Activated CD8-positive, alpha-beta T cell treated with anti-CD3 and anti-CD28 coated beads for 36 hours (primary cell): ENCODE results near the gene RGS12. TPM values are rescaled to one million over a fixed set of nuclear protein-coding genes. Genes with fewer than 3 reads are reported as not detected.

ENCODE experiments used
- ATAC-seq: fragments of 200-7000 bp; cut with Tn5 transposase; one replicate; pipeline ENCODE4 v1.10.0; 2021; ENCODE audit warnings: mild to moderate bottlenecking, moderate library complexity
- CTCF ChIA-PET: fragments of 350-600 bp; sonication (Branson Sonifier 250); formaldehyde crosslinking; loops from one replicate; lab custom pipeline; 2021; ENCODE audit warnings: antibody characterized with exemption; lab: Charles Lee
- POLR2A ChIA-PET: fragments of 350-600 bp; sonication (Branson Sonifier 250); formaldehyde crosslinking; loops from one replicate; lab custom pipeline; 2021; ENCODE audit warnings: antibody characterized with exemption; lab: Charles Lee
- DNase-seq: peaks from one replicate; pipeline ENCODE4 v3.0.0-alpha.2; 2020
- H3K27ac Mint-ChIP-seq: one replicate; pipeline ENCODE4 v1.8.0; 2021; ENCODE audit warnings: mild to moderate bottlenecking, mixed read lengths
- H3K27me3 Mint-ChIP-seq: one replicate; pipeline ENCODE4 v1.8.0; 2021; ENCODE audit warnings: mixed read lengths
- H3K36me3 Mint-ChIP-seq: one replicate; pipeline ENCODE4 v1.8.0; 2021; ENCODE audit warnings: low read depth, mixed read lengths
- H3K4me1 Mint-ChIP-seq: one replicate; pipeline ENCODE4 v1.8.0; 2021; ENCODE audit warnings: low read depth, mixed read lengths
- H3K4me3 Mint-ChIP-seq: one replicate; pipeline ENCODE4 v1.8.0; 2021; ENCODE audit warnings: mild to moderate bottlenecking, moderate library complexity, mixed read lengths
- H3K9me3 Mint-ChIP-seq: one replicate; pipeline ENCODE4 v1.8.0; 2021; ENCODE audit warnings: mixed read lengths
- CTCF ChIP-seq: fragments of 200-600 bp; IDR thresholded peaks from one replicate; pipeline ENCODE4 v1.8.0; 2022; ENCODE audit warnings: antibody characterized with exemption, mild to moderate bottlenecking
- intact Hi-C: fragments of 100-400 bp; cut with micrococcal nuclease; formaldehyde crosslinking; loops from one replicate; pipeline ENCODE4 v1.10.0; 2022
- total RNA-seq, 2 experiments: library from RNA; stranded (reverse); gene quantifications; one replicate each; pipeline ENCODE4 v1.2.3, GENCODE V29; 2021

The RGS12 gene
- total RNA-seq, 2 experiments from 2014 or later, result 4.6 to 4.7 TPM

GRCh38 chr4:3295837-3296624, 3.2 kb downstream of the RGS12 start:
- no peak overlapping the region for H3K4me3 Mint-ChIP-seq
- POLR2A ChIA-PET, result no interaction called here
- peaks cover 7% of the 10 kb centered on the region for H3K9me3 Mint-ChIP-seq
- peaks cover 14% of the 10 kb centered on the region for H3K27me3 Mint-ChIP-seq
- H3K36me3 Mint-ChIP-seq, result no peaks in the 10 kb centered on the region
- no peak for TF ChIP-seq CTCF
- ATAC-seq, result no peak
- CTCF ChIA-PET, result interaction anchor here (2.2 kb wide), 1 partner anchor 8 kb away, joined by 7 read pairs; no protein-coding TSS in a partner anchor
- peaks cover 21% of the 10 kb centered on the region for H3K4me1 Mint-ChIP-seq
- intact Hi-C loops, result no loop called here
- no peak for DNase-seq
- no peak overlapping the region for H3K27ac Mint-ChIP-seq

- Mint-ChIP-seq H3K36me3 (no peaks in the 10 kb centered on the region), H3K27me3 (peaks cover 13% of the 10 kb centered on the region), H3K4me3 (no peak overlapping the region), H3K4me1 (peaks cover 24% of the 10 kb centered on the region), H3K27ac (no peak overlapping the region), H3K9me3 (peaks cover 7% of the 10 kb centered on the region)
- no peak for TF ChIP-seq CTCF
- CTCF ChIA-PET, result interaction anchor here (1.2 to 2.2 kb wide), 2 partner anchors 8 to 25 kb away, joined by 3 to 7 read pairs; no protein-coding TSS in a partner anchor
- DNase-seq, result no peak
- intact Hi-C loops, result no loop called here
- POLR2A ChIA-PET, result no interaction called here
- ATAC-seq, result no peak
These were observed 3.8 kb downstream of the RGS12 start for GRCh38 chr4:3296651-3297050.

- no peak overlapping the region for H3K4me3 Mint-ChIP-seq
- H3K27me3 Mint-ChIP-seq, result peaks cover 11% of the 10 kb centered on the region
- no peak overlapping the region for H3K27ac Mint-ChIP-seq
- H3K9me3 Mint-ChIP-seq, result peaks cover 7% of the 10 kb centered on the region
- ChIA-PET CTCF (interaction anchor here (1.2 kb wide), 1 partner anchor 26 kb away, joined by 3 read pairs; no protein-coding TSS in a partner anchor), POLR2A (no interaction called here)
- no peaks in the 10 kb centered on the region for H3K36me3 Mint-ChIP-seq
- H3K4me1 Mint-ChIP-seq, result peaks cover 26% of the 10 kb centered on the region
- DNase-seq, result no peak
- intact Hi-C loops, result no loop called here
- TF ChIP-seq CTCF, result no peak
- ATAC-seq, result no peak
These were observed 4.4 kb downstream of the RGS12 start for GRCh38 chr4:3297066-3297859.

- TF ChIP-seq CTCF, result no peak
- peaks cover 12% of the 10 kb centered on the region for H3K27me3 Mint-ChIP-seq
- no peaks in the 10 kb centered on the region for H3K36me3 Mint-ChIP-seq
- ATAC-seq (no peak), DNase-seq (no peak)
- intact Hi-C loops, result no loop called here
- no peak overlapping the region for H3K27ac Mint-ChIP-seq
- peaks cover 7% of the 10 kb centered on the region for H3K9me3 Mint-ChIP-seq
- no peak overlapping the region for H3K4me3 Mint-ChIP-seq
- peaks cover 41% of the 10 kb centered on the region for H3K4me1 Mint-ChIP-seq
- CTCF ChIA-PET, result no interaction called here
- POLR2A ChIA-PET, result no interaction called here
These were observed 6.5 kb downstream of the RGS12 start for GRCh38 chr4:3299122-3299975.
